ENCODE data around the gene HEMK1.

HEMK1 gene

GRCh38 chr3:50534681-50535330 lies 34.5 kb upstream of the HEMK1 start:
- Histone ChIP-seq H3K9me3 (ENCODE audit: control extremely low read depth in 1 of 5, control insufficient read depth in 4 of 5, insufficient read depth in 2 of 5, low read depth in 1 of 5, low read length in 4 of 5) (no peaks in the 10 kb centered on the region), H3K4me1 (ENCODE audit: control extremely low read depth in 1 of 4, control insufficient read depth in 4 of 4, insufficient read depth in 4 of 4, low read length in 3 of 4) (peaks cover 0 to 2% (median 0%) of the 10 kb centered on the region in 4 experiments), H3K27me3 (replicated peaks in 2 of 5; ENCODE audit: control insufficient read depth in 4 of 5, insufficient read depth in 5 of 5, low read length in 4 of 5) (peaks cover 3 to 27% (median 17%) of the 10 kb centered on the region in 5 experiments), H3K4me3 (ENCODE audit: control insufficient read depth in 1 of 7, extremely low read depth in 1 of 7, insufficient read depth in 4 of 7, low read depth in 2 of 7, low read length in 6 of 7) (no peak overlapping the region), H3K36me3 (ENCODE audit: control insufficient read depth in 4 of 4, insufficient read depth in 4 of 4, low read length in 3 of 4) (no peaks in the 10 kb centered on the region), H3K27ac (ENCODE audit: insufficient read depth in 1 of 2, low read depth in 1 of 2, low read length in 2 of 2, poor library complexity in 1 of 2, severe bottlenecking in 2 of 2) (no peak overlapping the region)
- WGBS (ENCODE audit: insufficient coverage), result 94% methylated on average over 6 of the region's 9 CpGs
- ChIA-PET POLR2A (no interaction called here), CTCF (interaction anchor here (1.2 kb wide), 1 partner anchor 15 kb away, joined by 4 read pairs; no protein-coding TSS in a partner anchor)
- no peak for DNase-seq

- Histone ChIP-seq H3K4me1 (ENCODE audit: control extremely low read depth in 1 of 4, control insufficient read depth in 4 of 4, insufficient read depth in 4 of 4, low read length in 3 of 4) (peaks cover 0 to 2% (median 0%) of the 10 kb centered on the region in 4 experiments), H3K27me3 (replicated peaks in 2 of 5; ENCODE audit: control insufficient read depth in 4 of 5, insufficient read depth in 5 of 5, low read length in 4 of 5) (peaks cover 0 to 13% (median 5%) of the 10 kb centered on the region in 5 experiments), H3K9me3 (ENCODE audit: control extremely low read depth in 1 of 5, control insufficient read depth in 4 of 5, insufficient read depth in 2 of 5, low read depth in 1 of 5, low read length in 4 of 5) (no peaks in the 10 kb centered on the region), H3K27ac (ENCODE audit: insufficient read depth in 1 of 2, low read depth in 1 of 2, low read length in 2 of 2, poor library complexity in 1 of 2, severe bottlenecking in 2 of 2) (no peak overlapping the region), H3K36me3 (ENCODE audit: control insufficient read depth in 4 of 4, insufficient read depth in 4 of 4, low read length in 3 of 4) (no peaks in the 10 kb centered on the region), H3K4me3 (ENCODE audit: control insufficient read depth in 1 of 7, extremely low read depth in 1 of 7, insufficient read depth in 4 of 7, low read depth in 2 of 7, low read length in 6 of 7) (no peak overlapping the region)
- CTCF ChIA-PET, result interaction anchor here (1.4 to 18.5 kb wide), 6 partner anchors 10 to 128 kb away, joined by 3 to 257 read pairs (median 4); no protein-coding TSS in a partner anchor
- DNase-seq, result no peak
- WGBS (ENCODE audit: insufficient coverage), result 98% methylated on average over 4 of the region's 5 CpGs
- POLR2A ChIA-PET, result no interaction called here
Measured at GRCh38 chr3:50536471-50537180, 32.7 kb upstream of the HEMK1 start.

GRCh38 chr3:50537421-50538129 lies 31.7 kb upstream of the HEMK1 start:
- peaks cover 0 to 11% (median 2%) of the 10 kb centered on the region in 5 experiments for H3K27me3 ChIP-seq (replicated peaks in 2 of 5; ENCODE audit: control insufficient read depth in 4 of 5, insufficient read depth in 5 of 5, low read length in 4 of 5)
- no peak overlapping the region for H3K27ac ChIP-seq (ENCODE audit: insufficient read depth in 1 of 2, low read depth in 1 of 2, low read length in 2 of 2, poor library complexity in 1 of 2, severe bottlenecking in 2 of 2)
- H3K36me3 ChIP-seq (ENCODE audit: control insufficient read depth in 4 of 4, insufficient read depth in 4 of 4, low read length in 3 of 4), result no peaks in the 10 kb centered on the region
- ChIA-PET CTCF (interaction anchor here (1.1 to 18.5 kb wide), 7 partner anchors 10 to 129 kb away, joined by 3 to 257 read pairs (median 4); no protein-coding TSS in a partner anchor), POLR2A (no interaction called here)
- no peak overlapping the region for H3K4me3 ChIP-seq (ENCODE audit: control insufficient read depth in 1 of 7, extremely low read depth in 1 of 7, insufficient read depth in 4 of 7, low read depth in 2 of 7, low read length in 6 of 7)
- no peak for DNase-seq
- no peaks in the 10 kb centered on the region for H3K9me3 ChIP-seq (ENCODE audit: control extremely low read depth in 1 of 5, control insufficient read depth in 4 of 5, insufficient read depth in 2 of 5, low read depth in 1 of 5, low read length in 4 of 5)
- H3K4me1 ChIP-seq (ENCODE audit: control extremely low read depth in 1 of 4, control insufficient read depth in 4 of 4, insufficient read depth in 4 of 4, low read length in 3 of 4), result peaks cover 0 to 2% (median 0%) of the 10 kb centered on the region in 4 experiments
- 89% methylated on average over 4 of the region's 4 CpGs for WGBS (ENCODE audit: insufficient coverage)

GRCh38 chr3:50539356-50540286 lies 29.7 kb upstream of the HEMK1 start:
- WGBS (ENCODE audit: insufficient coverage), result 64% methylated on average over 14 of the region's 18 CpGs
- Histone ChIP-seq H3K27ac (ENCODE audit: insufficient read depth in 1 of 2, low read depth in 1 of 2, low read length in 2 of 2, poor library complexity in 1 of 2, severe bottlenecking in 2 of 2) (no peak overlapping the region), H3K27me3 (replicated peaks in 2 of 5; ENCODE audit: control insufficient read depth in 4 of 5, insufficient read depth in 5 of 5, low read length in 4 of 5) (peaks cover 0 to 11% (median 2%) of the 10 kb centered on the region in 5 experiments), H3K9me3 (ENCODE audit: control extremely low read depth in 1 of 5, control insufficient read depth in 4 of 5, insufficient read depth in 2 of 5, low read depth in 1 of 5, low read length in 4 of 5) (no peaks in the 10 kb centered on the region), H3K4me3 (ENCODE audit: control insufficient read depth in 1 of 7, extremely low read depth in 1 of 7, insufficient read depth in 4 of 7, low read depth in 2 of 7, low read length in 6 of 7) (no peak overlapping the region), H3K36me3 (ENCODE audit: control insufficient read depth in 4 of 4, insufficient read depth in 4 of 4, low read length in 3 of 4) (no peaks in the 10 kb centered on the region), H3K4me1 (ENCODE audit: control extremely low read depth in 1 of 4, control insufficient read depth in 4 of 4, insufficient read depth in 4 of 4, low read length in 3 of 4) (peaks cover 0 to 2% (median 0%) of the 10 kb centered on the region in 4 experiments)
- DNase-seq, result peak; percentile 22 to 46 (median 24)
- ChIA-PET CTCF (interaction anchor here (0.6 to 18.5 kb wide), 8 partner anchors 8 to 192 kb away, joined by 3 to 257 read pairs (median 6); no protein-coding TSS in a partner anchor), POLR2A (interaction anchor here (1.0 kb wide), 1 partner anchor 30 kb away, joined by 3 read pairs; no protein-coding TSS in a partner anchor)

DNA sequence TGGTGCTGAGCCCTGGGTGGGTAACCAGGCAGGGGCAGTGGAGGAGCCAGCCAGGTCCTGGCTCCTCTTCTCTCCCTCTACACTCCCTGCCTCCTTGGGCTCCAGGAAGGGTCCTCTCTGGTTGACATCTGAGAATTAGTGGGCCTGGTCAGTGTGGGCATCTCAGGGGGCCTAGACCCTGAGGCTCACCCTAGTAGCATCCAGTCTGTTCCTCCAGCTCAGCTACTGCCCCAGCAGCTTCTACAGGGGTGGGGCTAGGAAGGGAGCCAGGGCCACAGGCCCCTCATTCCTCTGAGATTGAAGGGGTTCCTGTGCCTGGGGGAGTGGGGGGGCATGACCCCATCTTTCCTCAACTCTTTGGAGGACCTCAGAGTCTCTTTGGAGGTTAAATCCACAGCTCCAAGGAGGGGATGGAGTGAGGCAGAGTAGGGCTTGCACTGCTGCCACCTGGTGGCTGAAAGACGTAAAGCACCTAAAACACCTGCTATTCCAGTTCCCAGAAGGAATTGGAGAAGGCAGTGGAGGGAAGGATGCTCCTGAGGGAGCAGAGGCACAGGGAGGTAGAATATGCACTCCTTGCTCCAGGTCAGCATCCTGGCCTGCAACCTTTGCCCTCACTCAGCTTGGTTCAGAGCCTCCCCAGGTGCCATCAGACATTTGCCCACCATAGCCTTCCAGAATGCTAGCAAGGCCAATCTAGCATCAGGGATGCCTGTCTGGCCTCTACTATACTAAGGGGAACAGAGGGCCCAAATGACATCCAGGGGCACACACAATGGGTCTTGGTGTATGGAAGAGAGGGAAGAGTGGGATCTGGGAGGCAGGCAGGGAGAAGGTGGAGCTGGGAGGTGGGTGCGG lies 26.9 kb upstream of the HEMK1 start:
- CTCF ChIA-PET, result interaction anchor here (0.7 to 18.5 kb wide), 28 partner anchors 10 to 198 kb away, joined by 3 to 257 read pairs (median 4); no protein-coding TSS in a partner anchor
- no peaks in the 10 kb centered on the region for H3K9me3 ChIP-seq (ENCODE audit: control extremely low read depth in 1 of 5, control insufficient read depth in 4 of 5, insufficient read depth in 2 of 5, low read depth in 1 of 5, low read length in 4 of 5)
- 0% methylated on average over 1 of the region's 2 CpGs for WGBS (ENCODE audit: insufficient coverage)
- no peak overlapping the region for H3K27ac ChIP-seq (ENCODE audit: insufficient read depth in 1 of 2, low read depth in 1 of 2, low read length in 2 of 2, poor library complexity in 1 of 2, severe bottlenecking in 2 of 2)
- POLR2A ChIA-PET, result interaction anchor here (1.1 kb wide), 1 partner anchor 40 kb away, joined by 4 read pairs; no protein-coding TSS in a partner anchor
- no peak overlapping the region for H3K4me3 ChIP-seq (ENCODE audit: control insufficient read depth in 1 of 7, extremely low read depth in 1 of 7, insufficient read depth in 4 of 7, low read depth in 2 of 7, low read length in 6 of 7)
- peaks cover 0 to 14% (median 2%) of the 10 kb centered on the region in 5 experiments for H3K27me3 ChIP-seq (replicated peaks in 2 of 5; ENCODE audit: control insufficient read depth in 4 of 5, insufficient read depth in 5 of 5, low read length in 4 of 5)
- DNase-seq, result peak; percentile 28 to 66 (median 50)
- no peaks in the 10 kb centered on the region for H3K36me3 ChIP-seq (ENCODE audit: control insufficient read depth in 4 of 4, insufficient read depth in 4 of 4, low read length in 3 of 4)
- peaks cover 0 to 2% (median 0%) of the 10 kb centered on the region in 4 experiments for H3K4me1 ChIP-seq (ENCODE audit: control extremely low read depth in 1 of 4, control insufficient read depth in 4 of 4, insufficient read depth in 4 of 4, low read length in 3 of 4)

Data from common myeloid progenitor, CD34-positive (primary cell).